Activated CD8-positive, alpha-beta T cell treated with anti-CD3 and anti-CD28 coated beads, Interleukin-2, amount 10 ng/mL, durations not matched to agents 7 days and 5 days (primary cell): Measurements from ENCODE around the gene ANKRD33. TPM values are rescaled to one million over a fixed set of nuclear protein-coding genes. Genes with fewer than 3 reads are reported as not detected.

Source experiments
- ATAC-seq: fragments of 150-1000 bp; cut with Tn5 transposase; one replicate; pipeline ENCODE4 v1.10.0; 2021; ENCODE audit warnings: moderate library complexity
- CTCF ChIA-PET: fragments of 350-600 bp; sonication (Branson Sonifier 250); formaldehyde crosslinking; loops from one replicate; lab custom pipeline; 2021; ENCODE audit warnings: antibody characterized with exemption; lab: Charles Lee
- POLR2A ChIA-PET: fragments of 350-600 bp; sonication (Branson Sonifier 250); formaldehyde crosslinking; loops from one replicate; lab custom pipeline; 2021; ENCODE audit warnings: antibody characterized with exemption; lab: Charles Lee
- DNase-seq: peaks from one replicate; pipeline ENCODE4 v3.0.0-alpha.2; 2020
- H3K27ac Mint-ChIP-seq: one replicate; pipeline ENCODE4 v1.8.0; 2021; ENCODE audit warnings: mild to moderate bottlenecking, mixed read lengths
- H3K27me3 Mint-ChIP-seq: one replicate; pipeline ENCODE4 v1.8.0; 2021; ENCODE audit warnings: low read depth, mixed read lengths
- H3K36me3 Mint-ChIP-seq: one replicate; pipeline ENCODE4 v1.8.0; 2021; ENCODE audit warnings: low read depth, mixed read lengths
- H3K4me1 Mint-ChIP-seq: one replicate; pipeline ENCODE4 v1.8.0; 2021; ENCODE audit warnings: low read depth, mixed read lengths
- H3K4me3 Mint-ChIP-seq: one replicate; pipeline ENCODE4 v1.8.0; 2021; ENCODE audit warnings: mild to moderate bottlenecking, mixed read lengths
- H3K9me3 Mint-ChIP-seq: one replicate; pipeline ENCODE4 v1.8.0; 2022; ENCODE audit warnings: mixed read lengths; ENCODE audit not compliant: insufficient read depth
- total RNA-seq, 2 experiments: library from RNA; stranded (reverse); gene quantifications; one replicate each; pipeline ENCODE4 v1.2.3, GENCODE V29; 2021

The ANKRD33 gene
- total RNA-seq, 2 experiments from 2014 or later = not detected

GRCh38 chr12:51870504-51870903 is 17.4 kb upstream of the ANKRD33 start:
- DNase-seq (no peak), ATAC-seq (no peak)
- Mint-ChIP-seq H3K9me3 (no peaks in the 10 kb centered on the region), H3K4me3 (no peak overlapping the region), H3K4me1 (peaks cover 12% of the 10 kb centered on the region), H3K36me3 (no peaks in the 10 kb centered on the region), H3K27ac (no peak overlapping the region), H3K27me3 (peaks cover 42% of the 10 kb centered on the region)
- POLR2A ChIA-PET = no interaction called here
- CTCF ChIA-PET = interaction anchor here (0.6 to 1.8 kb wide), 3 partner anchors 10 to 57 kb away, joined by 3 to 7 read pairs (median 6); no protein-coding TSS in a partner anchor

GRCh38 chr12:51871126-51871525 is 16.8 kb upstream of the ANKRD33 start:
- H3K4me3 Mint-ChIP-seq = no peak overlapping the region
- no peaks in the 10 kb centered on the region for H3K9me3 Mint-ChIP-seq
- H3K27ac Mint-ChIP-seq = no peak overlapping the region
- ChIA-PET POLR2A (no interaction called here), CTCF (interaction anchor here (0.6 to 1.8 kb wide), 3 partner anchors 9 to 57 kb away, joined by 3 to 7 read pairs (median 3); no protein-coding TSS in a partner anchor)
- H3K27me3 Mint-ChIP-seq = peaks cover 41% of the 10 kb centered on the region
- peaks cover 12% of the 10 kb centered on the region for H3K4me1 Mint-ChIP-seq
- DNase-seq (no peak), ATAC-seq (no peak)
- no peaks in the 10 kb centered on the region for H3K36me3 Mint-ChIP-seq

GRCh38 chr12:51871918-51872688 is 15.8 kb upstream of the ANKRD33 start:
- ATAC-seq (no peak), DNase-seq (no peak)
- Mint-ChIP-seq H3K4me3 (no peak overlapping the region), H3K27ac (no peak overlapping the region), H3K9me3 (no peaks in the 10 kb centered on the region), H3K27me3 (peaks cover 39% of the 10 kb centered on the region), H3K4me1 (peaks cover 12% of the 10 kb centered on the region), H3K36me3 (no peaks in the 10 kb centered on the region)
- CTCF ChIA-PET = interaction anchor here (1.0 to 1.3 kb wide), 2 partner anchors 27 to 153 kb away, joined by 3 read pairs; no protein-coding TSS in a partner anchor
- POLR2A ChIA-PET = no interaction called here

- Mint-ChIP-seq H3K4me3 (no peak overlapping the region), H3K27me3 (peaks cover 33% of the 10 kb centered on the region), H3K27ac (no peak overlapping the region), H3K36me3 (no peaks in the 10 kb centered on the region), H3K4me1 (peaks cover 12% of the 10 kb centered on the region), H3K9me3 (no peaks in the 10 kb centered on the region)
- ChIA-PET POLR2A (no interaction called here), CTCF (no interaction called here)
- ATAC-seq (no peak), DNase-seq (no peak)
Measured at GRCh38 chr12:51872689-51872981, 15.3 kb upstream of the ANKRD33 start.

- H3K36me3 Mint-ChIP-seq = no peaks in the 10 kb centered on the region
- ChIA-PET CTCF (interaction anchor here (1.0 to 3.3 kb wide), 3 partner anchors 11 to 49 kb away, joined by 4 to 30 read pairs (median 20); no protein-coding TSS in a partner anchor), POLR2A (interaction anchor here (1.5 kb wide), 1 partner anchor 13 kb away, joined by 3 read pairs; no protein-coding TSS in a partner anchor)
- no peak overlapping the region for H3K27ac Mint-ChIP-seq
- no peak for DNase-seq
- no peaks in the 10 kb centered on the region for H3K9me3 Mint-ChIP-seq
- peaks cover 27% of the 10 kb centered on the region for H3K27me3 Mint-ChIP-seq
- peaks cover 8% of the 10 kb centered on the region for H3K4me1 Mint-ChIP-seq
- no peak overlapping the region for H3K4me3 Mint-ChIP-seq
- ATAC-seq = no peak
Measured at GRCh38 chr12:51873251-51873994, 14.5 kb upstream of the ANKRD33 start.

- H3K4me3 Mint-ChIP-seq = no peak overlapping the region
- ChIA-PET POLR2A (interaction anchor here (1.5 kb wide), 1 partner anchor 12 kb away, joined by 3 read pairs; no protein-coding TSS in a partner anchor), CTCF (interaction anchor here (1.0 to 3.3 kb wide), 4 partner anchors 11 to 107 kb away, joined by 4 to 30 read pairs (median 15); no protein-coding TSS in a partner anchor)
- no peak overlapping the region for H3K27ac Mint-ChIP-seq
- ATAC-seq = no peak
- H3K27me3 Mint-ChIP-seq = peaks cover 23% of the 10 kb centered on the region
- DNase-seq = no peak
- H3K9me3 Mint-ChIP-seq = no peaks in the 10 kb centered on the region
- H3K36me3 Mint-ChIP-seq = no peaks in the 10 kb centered on the region
- peaks cover 7% of the 10 kb centered on the region for H3K4me1 Mint-ChIP-seq
Measured at GRCh38 chr12:51874000-51874399, 13.9 kb upstream of the ANKRD33 start.

GRCh38 chr12:51874486-51874885 is 13.4 kb upstream of the ANKRD33 start:
- peaks cover 7% of the 10 kb centered on the region for H3K4me1 Mint-ChIP-seq
- no peak overlapping the region for H3K4me3 Mint-ChIP-seq
- DNase-seq = no peak
- ChIA-PET POLR2A (interaction anchor here (1.5 kb wide), 1 partner anchor 12 kb away, joined by 3 read pairs; no protein-coding TSS in a partner anchor), CTCF (interaction anchor here (0.7 to 3.3 kb wide), 18 partner anchors 11 to 456 kb away, joined by 3 to 30 read pairs (median 6); no protein-coding TSS in a partner anchor)
- no peak for ATAC-seq
- peaks cover 25% of the 10 kb centered on the region for H3K27me3 Mint-ChIP-seq
- H3K27ac Mint-ChIP-seq = no peak overlapping the region
- H3K9me3 Mint-ChIP-seq = no peaks in the 10 kb centered on the region
- no peaks in the 10 kb centered on the region for H3K36me3 Mint-ChIP-seq

GRCh38 chr12:51879102-51879501 is 8.8 kb upstream of the ANKRD33 start:
- no peaks in the 10 kb centered on the region for H3K36me3 Mint-ChIP-seq
- ChIA-PET CTCF (interaction anchor here (0.9 to 1.2 kb wide), 2 partner anchors 58 to 146 kb away, joined by 4 read pairs; no protein-coding TSS in a partner anchor), POLR2A (no interaction called here)
- no peak overlapping the region for H3K27ac Mint-ChIP-seq
- H3K9me3 Mint-ChIP-seq = no peaks in the 10 kb centered on the region
- H3K27me3 Mint-ChIP-seq = peaks cover 6% of the 10 kb centered on the region
- DNase-seq (no peak), ATAC-seq (no peak)
- no peaks in the 10 kb centered on the region for H3K4me1 Mint-ChIP-seq
- H3K4me3 Mint-ChIP-seq = no peak overlapping the region

GRCh38 chr12:51883295-51883694 is 4.6 kb upstream of the ANKRD33 start:
- H3K36me3 Mint-ChIP-seq = no peaks in the 10 kb centered on the region
- H3K4me1 Mint-ChIP-seq = peaks cover 17% of the 10 kb centered on the region
- H3K27ac Mint-ChIP-seq = no peak overlapping the region
- DNase-seq = no peak
- H3K4me3 Mint-ChIP-seq = no peak overlapping the region
- ChIA-PET CTCF (no interaction called here), POLR2A (no interaction called here)
- no peaks in the 10 kb centered on the region for H3K9me3 Mint-ChIP-seq
- ATAC-seq = no peak
- H3K27me3 Mint-ChIP-seq = peaks cover 7% of the 10 kb centered on the region

GRCh38 chr12:51883998-51884675 is 3.8 kb upstream of the ANKRD33 start:
- ATAC-seq (no peak), DNase-seq (no peak)
- Mint-ChIP-seq H3K4me1 (peaks cover 17% of the 10 kb centered on the region), H3K9me3 (no peaks in the 10 kb centered on the region), H3K27me3 (peaks cover 4% of the 10 kb centered on the region), H3K4me3 (no peak overlapping the region), H3K27ac (no peak overlapping the region), H3K36me3 (no peaks in the 10 kb centered on the region)
- ChIA-PET POLR2A (no interaction called here), CTCF (no interaction called here)

- ATAC-seq (no peak), DNase-seq (no peak)
- Mint-ChIP-seq H3K36me3 (no peaks in the 10 kb centered on the region), H3K4me3 (no peak overlapping the region), H3K9me3 (no peaks in the 10 kb centered on the region), H3K4me1 (peaks cover 17% of the 10 kb centered on the region), H3K27me3 (peaks cover 2% of the 10 kb centered on the region), H3K27ac (no peak overlapping the region)
- CTCF ChIA-PET = interaction anchor here (1.8 to 2.3 kb wide), 2 partner anchors 10 to 141 kb away, joined by 14 to 20 read pairs; no protein-coding TSS in a partner anchor
- POLR2A ChIA-PET = no interaction called here
Measured at GRCh38 chr12:51884676-51885229, 3.1 kb upstream of the ANKRD33 start.
